Measurements from ENCODE around the gene CEP41. TPM values are rescaled to one million over a fixed set of nuclear protein-coding genes. Genes with fewer than 3 reads are reported as not detected.

Gene CEP41
- total and polyA plus RNA-seq, 12 donors: 2.2 to 6.3 (median 4.7) TPM

- H3K4me3 ChIP-seq: no peak overlapping the region
- no peak for TF ChIP-seq CTCF (IDR thresholded peaks at IDR 0.05)
- H3K27ac ChIP-seq: no peak overlapping the region
- no peaks in the 10 kb centered on the region for H3K27me3 ChIP-seq
- H3K4me1 ChIP-seq: peaks cover 0 to 10% (median 5%) of the 10 kb centered on the region in 9 donors
- WGBS, 2 donors: 88 to 90% methylated on average over 2 of the region's 2 CpGs
- DNase-seq (no peak), ATAC-seq (no peak)
- intact Hi-C loops (cut with DNase I): no loop called here
- H3K36me3 ChIP-seq: peaks cover 0 to 33% (median 2%) of the 10 kb centered on the region in 9 donors
- no peaks in the 10 kb centered on the region for H3K9me3 ChIP-seq
Measured at GRCh38 chr7:130405003-130405402, 35.8 kb downstream of the CEP41 start.

GRCh38 chr7:130401578-130401977 lies 39.2 kb downstream of the CEP41 start:
- Histone ChIP-seq H3K4me3 (no peak overlapping the region), H3K36me3 (peaks cover 0 to 50% (median 2%) of the 10 kb centered on the region in 9 donors), H3K4me1 (peaks cover 0 to 12% (median 0%) of the 10 kb centered on the region in 9 donors), H3K27ac (no peak overlapping the region), H3K27me3 (no peaks in the 10 kb centered on the region), H3K9me3 (no peaks in the 10 kb centered on the region)
- no peak for ATAC-seq
- intact Hi-C loops (cut with DNase I): no loop called here
- DNase-seq: no peak
- no peak for TF ChIP-seq CTCF (IDR thresholded peaks at IDR 0.05)
- whole genome bisulfite sequencing, 2 donors: 66 to 72% methylated on average over 3 of the region's 3 CpGs

GRCh38 chr7:130401101-130401500 lies 39.7 kb downstream of the CEP41 start:
- intact Hi-C loops (cut with DNase I): no loop called here
- H3K4me3 ChIP-seq: no peak overlapping the region
- 84 to 94% methylated on average over 1 of the region's 1 CpG for WGBS, 2 donors

GRCh38 chr7:130400120-130400572 lies 40.7 kb downstream of the CEP41 start:
- Histone ChIP-seq H3K27ac (peak overlapping the region in 2 of 10 donors; percentile 33 to 44), H3K27me3 (no peaks in the 10 kb centered on the region), H3K4me1 (peaks cover 0 to 12% (median 0%) of the 10 kb centered on the region in 9 donors), H3K36me3 (peaks cover 0 to 50% (median 2%) of the 10 kb centered on the region in 9 donors), H3K4me3 (no peak overlapping the region), H3K9me3 (no peaks in the 10 kb centered on the region)
- no peak for DNase-seq
- intact Hi-C loops (cut with DNase I): no loop called here
- WGBS, 2 donors: 65 to 68% methylated on average over 4 of the region's 4 CpGs
- ATAC-seq: no peak
- no peak for TF ChIP-seq CTCF (IDR thresholded peaks at IDR 0.05)

More at GRCh38 chr7:130401101-130401500, 39.7 kb downstream of the CEP41 start:
- DNase-seq: no peak
- Histone ChIP-seq H3K27me3 (no peaks in the 10 kb centered on the region), H3K27ac (no peak overlapping the region), H3K36me3 (peaks cover 0 to 50% (median 2%) of the 10 kb centered on the region in 9 donors), H3K9me3 (no peaks in the 10 kb centered on the region), H3K4me1 (peaks cover 0 to 12% (median 0%) of the 10 kb centered on the region in 9 donors)
- no peak for ATAC-seq
- TF ChIP-seq CTCF (IDR thresholded peaks at IDR 0.05): no peak

Data from heart right ventricle (tissue), 16 donors.